Endothelial cell of umbilical vein (primary cell): ENCODE measurements around the gene CCM2.

ENCODE experiments used
- CTCF ChIP-seq, 2 donors: IDR thresholded peaks; 1 replicate in 1 of 2; 2 replicates in 1 of 2; pipeline ENCODE4 v1.5.1; 2011; ENCODE audit warnings: low read length in 2 of 2, mild to moderate bottlenecking in 2 of 2, moderate library complexity in 2 of 2, control low read depth in 1 of 2, inconsistent platforms in 1 of 2, low read depth in 1 of 2; ENCODE audit not compliant: insufficient read depth in 1 of 2; ENCODE audit errors: extremely low read depth in 1 of 2
- EZH2 ChIP-seq: IDR thresholded peaks from 2 replicates; pipeline ENCODE4 v1.6.1; 2012; ENCODE audit warnings: borderline replicate concordance, low read depth, mild to moderate bottlenecking, moderate library complexity, low read length, inconsistent platforms; ENCODE audit not compliant: severe bottlenecking
- FOS ChIP-seq: IDR thresholded peaks from 2 replicates; pipeline ENCODE4 v1.6.1; 2011; ENCODE audit warnings: mild to moderate bottlenecking, low read length, moderate library complexity, borderline replicate concordance; ENCODE audit not compliant: insufficient read depth
- GATA2 ChIP-seq: IDR thresholded peaks from 2 replicates; pipeline ENCODE4 v1.7.0; 2011; ENCODE audit warnings: low read depth, mild to moderate bottlenecking, moderate library complexity, mixed read lengths, low read length; ENCODE audit not compliant: insufficient read length, insufficient read depth
- JUN ChIP-seq: IDR thresholded peaks from 2 replicates; pipeline ENCODE4 v1.6.1; 2011; ENCODE audit warnings: borderline replicate concordance, low read depth; ENCODE audit not compliant: insufficient read length, insufficient read depth
- MAX ChIP-seq: IDR thresholded peaks from 2 replicates; pipeline ENCODE4 v1.6.1; 2011; ENCODE audit not compliant: insufficient read depth, insufficient read length
- MYC ChIP-seq: IDR thresholded peaks from one replicate; pipeline ENCODE4 v1.6.1; 2011; ENCODE audit warnings: mild to moderate bottlenecking, low read depth, low read length
- POLR2A ChIP-seq: IDR thresholded peaks from 2 replicates; pipeline ENCODE4 v1.6.1; 2012; ENCODE audit warnings: low read depth, mild to moderate bottlenecking, control low read depth, low read length
- POLR2AphosphoS5 ChIP-seq: IDR thresholded peaks from 2 replicates; pipeline ENCODE4 v1.6.1; 2012; ENCODE audit warnings: low read depth, mild to moderate bottlenecking, control low read depth, low read length, moderate library complexity; ENCODE audit not compliant: insufficient read depth

GRCh38 chr7:45099891-45100760 lies 100.1 kb downstream of the CCM2 start:
- TF ChIP-seq EZH2: no peak
- TF ChIP-seq CTCF (IDR thresholded peaks at IDR 0.05; ENCODE audit: extremely low read depth in 1 of 2, insufficient read depth in 1 of 2, low read depth in 1 of 2, low read length in 2 of 2): no peak
- no peak for TF ChIP-seq POLR2A
- TF ChIP-seq MAX: no peak
- no peak for TF ChIP-seq POLR2AphosphoS5
- TF ChIP-seq JUN: no peak
- no peak for TF ChIP-seq GATA2
- TF ChIP-seq MYC: no peak
- TF ChIP-seq FOS: no peak
